Measurements from ENCODE around the gene DIS3L. TPM values are rescaled to one million over a fixed set of nuclear protein-coding genes. Genes with fewer than 3 reads are reported as not detected.

DIS3L gene
- total RNA-seq, 1 donor from 2014 or later = 24.7 TPM

- DNase-seq (ENCODE audit: extremely low spot score, unreplicated experiment) = no peak
- Mint-ChIP-seq H3K4me3 (ENCODE audit: unreplicated experiment) (no peak overlapping the region), H3K27ac (ENCODE audit: unreplicated experiment) (no peak overlapping the region), H3K4me1 (ENCODE audit: unreplicated experiment) (peaks cover 3% of the 10 kb centered on the region), H3K36me3 (ENCODE audit: unreplicated experiment) (no peaks in the 10 kb centered on the region), H3K9me3 (ENCODE audit: unreplicated experiment) (no peaks in the 10 kb centered on the region), H3K27me3 (ENCODE audit: unreplicated experiment) (peaks cover 42% of the 10 kb centered on the region)
- TF ChIP-seq CTCF (IDR thresholded peaks at IDR 0.05) = no peak
Observed at GRCh38 chr15:66269326-66270090, 23.9 kb upstream of the DIS3L start.

- Mint-ChIP-seq H3K4me1 (ENCODE audit: unreplicated experiment) (peaks cover 3% of the 10 kb centered on the region), H3K27ac (ENCODE audit: unreplicated experiment) (no peak overlapping the region), H3K36me3 (ENCODE audit: unreplicated experiment) (no peaks in the 10 kb centered on the region), H3K27me3 (ENCODE audit: unreplicated experiment) (peaks cover 47% of the 10 kb centered on the region), H3K9me3 (ENCODE audit: unreplicated experiment) (peaks cover 6% of the 10 kb centered on the region), H3K4me3 (ENCODE audit: unreplicated experiment) (no peak overlapping the region)
- no peak for DNase-seq (ENCODE audit: extremely low spot score, unreplicated experiment)
- TF ChIP-seq CTCF (IDR thresholded peaks at IDR 0.05) = no peak
Observed at GRCh38 chr15:66270932-66271331, 22.4 kb upstream of the DIS3L start.

- H3K4me1 Mint-ChIP-seq (ENCODE audit: unreplicated experiment) = no peaks in the 10 kb centered on the region
- H3K4me3 Mint-ChIP-seq (ENCODE audit: unreplicated experiment) = no peak overlapping the region
- H3K9me3 Mint-ChIP-seq (ENCODE audit: unreplicated experiment) = peaks cover 6% of the 10 kb centered on the region
- TF ChIP-seq CTCF (IDR thresholded peaks at IDR 0.05) = no peak
- no peaks in the 10 kb centered on the region for H3K36me3 Mint-ChIP-seq (ENCODE audit: unreplicated experiment)
- peaks cover 45% of the 10 kb centered on the region for H3K27me3 Mint-ChIP-seq (ENCODE audit: unreplicated experiment)
- no peak for DNase-seq (ENCODE audit: extremely low spot score, unreplicated experiment)
- H3K27ac Mint-ChIP-seq (ENCODE audit: unreplicated experiment) = no peak overlapping the region
Observed at GRCh38 chr15:66275352-66275751, 18.0 kb upstream of the DIS3L start.

- DNase-seq (ENCODE audit: extremely low spot score, unreplicated experiment) = no peak
- H3K36me3 Mint-ChIP-seq (ENCODE audit: unreplicated experiment) = no peaks in the 10 kb centered on the region
- H3K27ac Mint-ChIP-seq (ENCODE audit: unreplicated experiment) = no peak overlapping the region
- peaks cover 6% of the 10 kb centered on the region for H3K9me3 Mint-ChIP-seq (ENCODE audit: unreplicated experiment)
- no peak overlapping the region for H3K4me3 Mint-ChIP-seq (ENCODE audit: unreplicated experiment)
- TF ChIP-seq CTCF (IDR thresholded peaks at IDR 0.05) = no peak
- H3K4me1 Mint-ChIP-seq (ENCODE audit: unreplicated experiment) = no peaks in the 10 kb centered on the region
- H3K27me3 Mint-ChIP-seq (ENCODE audit: unreplicated experiment) = peaks cover 48% of the 10 kb centered on the region
Observed at GRCh38 chr15:66276546-66276945, 16.8 kb upstream of the DIS3L start.

GRCh38 chr15:66278056-66278455 is 15.3 kb upstream of the DIS3L start:
- Mint-ChIP-seq H3K4me3 (ENCODE audit: unreplicated experiment) (no peak overlapping the region), H3K27me3 (ENCODE audit: unreplicated experiment) (peaks cover 60% of the 10 kb centered on the region)

More at GRCh38 chr15:66278056-66278455, 15.3 kb upstream of the DIS3L start:
- TF ChIP-seq CTCF (IDR thresholded peaks at IDR 0.05) = no peak
- no peaks in the 10 kb centered on the region for H3K36me3 Mint-ChIP-seq (ENCODE audit: unreplicated experiment)
- no peak overlapping the region for H3K27ac Mint-ChIP-seq (ENCODE audit: unreplicated experiment)
- no peak for DNase-seq (ENCODE audit: extremely low spot score, unreplicated experiment)
- no peaks in the 10 kb centered on the region for H3K4me1 Mint-ChIP-seq (ENCODE audit: unreplicated experiment)
- peaks cover 6% of the 10 kb centered on the region for H3K9me3 Mint-ChIP-seq (ENCODE audit: unreplicated experiment)

Data from osteocyte (in vitro differentiated cells).